Dermis microvascular lymphatic vessel endothelial cell (primary cell): ENCODE results near the gene UBQLN4. TPM values are rescaled to one million over a fixed set of nuclear protein-coding genes. Genes with fewer than 3 reads are reported as not detected.

Source experiments
- DNase-seq, 2 donors: peaks; one replicate each; pipeline versions ENCODE4 v3.0.0 to v3.0.0-alpha.2; 2010; ENCODE audit warnings: low read depth in 2 of 2
- total RNA-seq: library from RNA; depleted of rRNA; stranded (reverse); fragments of >200 nt; gene quantifications from 2 replicates; pipeline ENCODE4 v1.2.1, GENCODE V29; 2014

Gene UBQLN4
- 13.1 and 14.3 TPM in 2 replicates for total RNA-seq

GRCh38 chr1:156053768-156054499 is at the start of gene UBQLN4:
TSS of gene UBQLN4 (minus strand) at chr1:156053798. CDS start at chr1:156053701, 97 bp downstream.
- DNase-seq: peak; percentile 73 to 92

- DNase-seq: peak; percentile 64 to 93
These were observed 49.3 kb upstream of the UBQLN4 start for GRCh38 chr1:156102633-156103511.

- peak in 1 of 2 donors; percentile 29 for DNase-seq
These were observed 48.3 kb upstream of the UBQLN4 start for GRCh38 chr1:156101880-156102279.

- no peak for DNase-seq
These were observed 46.8 kb upstream of the UBQLN4 start for GRCh38 chr1:156100205-156100995.

- DNase-seq: no peak
These were observed 45.7 kb upstream of the UBQLN4 start for GRCh38 chr1:156099282-156099681.

GRCh38 chr1:156098784-156099183 is 45.2 kb upstream of the UBQLN4 start:
- no peak for DNase-seq

- no peak for DNase-seq
These were observed 44.0 kb upstream of the UBQLN4 start for GRCh38 chr1:156097499-156098178.

GRCh38 chr1:156096640-156097391 is 43.2 kb upstream of the UBQLN4 start:
- DNase-seq: peak; percentile 90 to 99

- no peak for DNase-seq
These were observed 42.4 kb upstream of the UBQLN4 start for GRCh38 chr1:156095906-156096508.

GRCh38 chr1:156091610-156092009 is 38.0 kb upstream of the UBQLN4 start:
- no peak for DNase-seq

GRCh38 chr1:156090840-156091188 is 37.2 kb upstream of the UBQLN4 start:
- DNase-seq: peak; percentile 53 to 84

GRCh38 chr1:156090138-156090839 is 36.7 kb upstream of the UBQLN4 start:
- DNase-seq: no peak

- no peak for DNase-seq
These were observed 36.1 kb upstream of the UBQLN4 start for GRCh38 chr1:156089704-156090103.

GRCh38 chr1:156086256-156086662 is 32.7 kb upstream of the UBQLN4 start:
- peak; percentile 57 to 93 for DNase-seq

- no peak for DNase-seq
These were observed 30.5 kb upstream of the UBQLN4 start for GRCh38 chr1:156083800-156084790.

GRCh38 chr1:156082309-156083091 is 28.9 kb upstream of the UBQLN4 start, which contains the start of gene MEX3A:
TSS of gene MEX3A (minus strand) at chr1:156082465. CDS start at chr1:156081998, 467 bp downstream.
- peak; percentile 34 to 79 for DNase-seq

- DNase-seq: no peak
These were observed 28.3 kb upstream of the UBQLN4 start for GRCh38 chr1:156081917-156082308.
